DMS 273 treated with DMSO at 0.1 percent for 48 hours (cell line): Measurements from ENCODE around the gene TDRD9.

Experiments
- DNase-seq: peaks from one replicate; lab custom pipeline; 2025; lab: John Stamatoyannopoulos, UW

TDRD9 gene

DNA sequence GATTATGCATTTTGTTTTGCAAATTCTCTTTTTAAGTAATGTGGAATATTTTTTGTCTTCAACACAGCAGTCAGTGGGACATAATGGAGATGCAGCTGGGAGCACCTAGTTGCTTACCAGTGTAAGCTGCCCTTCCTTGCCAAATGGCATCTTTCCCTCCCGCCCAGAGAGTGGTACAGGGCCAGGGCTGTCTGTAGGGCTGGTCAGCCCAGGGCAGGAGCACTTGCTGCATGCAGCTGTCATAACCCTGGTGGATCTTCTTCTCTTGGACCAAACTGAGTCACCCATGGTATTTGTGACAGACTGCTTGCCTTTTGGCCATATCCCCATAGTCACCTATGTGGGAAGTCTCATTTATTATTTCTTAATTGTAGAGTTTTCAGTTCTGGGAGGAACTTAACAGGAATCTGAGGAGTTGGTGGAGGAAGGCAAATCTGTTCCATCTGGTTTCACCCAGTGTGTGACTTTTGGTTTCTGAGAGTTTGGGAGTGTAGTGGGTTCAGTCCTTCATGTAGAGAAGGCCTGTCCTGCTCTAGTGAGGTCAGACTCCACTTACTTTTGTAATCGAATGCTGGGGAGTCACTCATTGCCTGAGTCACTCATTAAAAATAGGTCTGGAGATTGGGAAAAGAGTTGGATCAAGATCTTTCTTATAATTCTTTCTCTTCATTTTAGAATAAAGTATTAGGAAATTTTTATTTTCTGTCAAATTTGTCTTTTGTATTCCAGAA is 95.2 kb downstream of the TDRD9 start:
- DNase-seq, result no peak

- DNase-seq, result no peak
Observed at GRCh38 chr14:104025534-104025933, 97.3 kb downstream of the TDRD9 start.

DNA sequence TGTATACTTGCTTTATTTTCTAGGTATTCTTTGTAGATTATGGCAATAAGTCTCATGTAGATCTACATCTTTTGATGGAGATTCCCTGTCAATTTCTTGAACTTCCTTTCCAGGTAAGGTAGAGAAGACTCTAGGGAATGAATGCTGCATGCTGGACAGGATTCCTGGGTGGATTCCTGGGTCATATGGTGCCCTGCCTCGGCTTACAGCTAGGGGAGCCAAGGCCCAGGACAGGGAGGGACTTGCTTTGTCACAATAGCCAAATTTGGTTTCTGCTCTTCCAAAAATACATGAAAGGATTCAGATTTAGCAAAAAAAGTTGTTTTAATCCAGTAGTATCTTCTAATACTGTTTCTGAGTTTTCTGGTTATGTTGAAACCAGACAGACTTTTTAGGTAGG is 97.8 kb downstream of the TDRD9 start:
- no peak for DNase-seq

DNA sequence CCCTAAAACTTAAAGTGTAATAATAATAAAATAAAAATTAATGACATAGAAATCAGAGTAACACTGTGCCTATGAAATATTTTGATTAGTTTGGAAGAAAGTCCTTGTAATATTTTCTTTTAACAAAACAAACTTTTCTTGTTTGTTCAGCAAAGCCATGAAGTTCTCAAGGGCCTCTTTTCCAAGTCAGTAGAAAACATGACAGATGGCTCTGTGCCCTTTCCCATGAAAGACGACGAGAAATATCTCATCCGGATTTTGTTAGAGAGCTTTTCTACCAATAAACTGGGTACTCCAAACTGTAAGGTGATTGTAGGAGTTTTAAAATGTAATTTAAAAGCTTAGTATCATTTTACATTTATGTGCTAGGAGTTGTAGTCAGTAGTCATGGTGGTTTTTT is 102.7 kb downstream of the TDRD9 start:
- DNase-seq, result no peak

GRCh38 chr14:104031384-104031783 is 103.1 kb downstream of the TDRD9 start:
- DNase-seq, result no peak

DNA sequence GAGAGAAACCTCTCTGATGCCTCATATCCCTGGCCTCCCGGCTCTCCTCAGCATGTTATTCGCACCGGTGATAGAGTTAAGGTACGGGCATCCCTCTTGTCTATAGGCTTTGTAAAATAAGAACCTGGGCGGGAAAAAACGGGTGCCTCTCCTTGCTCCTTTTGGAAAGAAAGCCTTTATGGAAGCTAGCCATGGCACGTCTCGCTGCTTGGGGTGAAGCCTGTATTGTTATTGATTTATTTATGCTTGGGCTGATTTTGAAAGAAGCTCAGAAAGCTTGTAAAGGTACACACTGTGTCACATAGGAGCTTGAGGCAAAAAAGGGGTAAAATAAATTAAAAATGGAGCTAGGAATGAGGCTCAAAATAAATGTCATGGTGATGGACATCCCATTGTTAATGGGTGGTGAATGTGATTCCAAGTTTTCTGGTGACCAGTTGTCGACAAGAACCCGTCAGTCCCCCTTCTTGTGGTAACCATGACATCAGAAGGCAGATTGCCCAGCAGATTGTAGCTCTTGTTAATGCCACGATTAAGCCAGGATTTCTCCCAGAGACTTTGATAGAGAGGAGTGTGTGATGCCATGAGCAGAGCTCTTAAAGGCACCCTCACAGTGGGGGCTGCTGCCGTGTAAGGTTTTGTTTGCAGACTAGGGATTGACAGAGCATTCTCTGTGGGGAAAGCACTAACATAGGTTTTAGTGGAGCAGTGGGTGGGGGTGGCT is 106.9 kb downstream of the TDRD9 start:
- no peak for DNase-seq

GRCh38 chr14:104036212-104036611 is 108.0 kb downstream of the TDRD9 start:
- DNase-seq, result no peak

- no peak for DNase-seq
Observed at GRCh38 chr14:104037074-104037473, 108.8 kb downstream of the TDRD9 start.

DNA sequence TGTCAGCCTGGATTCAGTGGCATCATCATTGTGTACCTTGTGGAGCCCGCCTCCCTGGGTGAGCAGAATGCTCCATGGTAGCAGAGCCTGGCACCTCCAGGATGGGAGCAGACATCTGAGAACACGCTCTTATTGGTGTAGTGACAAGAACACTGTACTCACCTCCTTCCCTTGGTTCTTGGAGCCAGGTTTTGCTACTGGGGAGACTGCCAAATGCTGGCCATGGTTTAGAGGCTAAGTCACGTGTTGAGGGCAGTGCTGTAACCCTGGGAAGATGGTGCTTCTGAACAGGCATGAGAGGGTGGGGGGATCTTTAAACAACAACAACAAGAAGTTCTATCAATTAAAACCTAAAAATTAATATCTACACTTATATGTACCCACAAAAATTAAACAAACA is 109.6 kb downstream of the TDRD9 start:
- DNase-seq, result no peak

- no peak for DNase-seq
Observed at GRCh38 chr14:104039214-104039613, 111.0 kb downstream of the TDRD9 start.

DNA sequence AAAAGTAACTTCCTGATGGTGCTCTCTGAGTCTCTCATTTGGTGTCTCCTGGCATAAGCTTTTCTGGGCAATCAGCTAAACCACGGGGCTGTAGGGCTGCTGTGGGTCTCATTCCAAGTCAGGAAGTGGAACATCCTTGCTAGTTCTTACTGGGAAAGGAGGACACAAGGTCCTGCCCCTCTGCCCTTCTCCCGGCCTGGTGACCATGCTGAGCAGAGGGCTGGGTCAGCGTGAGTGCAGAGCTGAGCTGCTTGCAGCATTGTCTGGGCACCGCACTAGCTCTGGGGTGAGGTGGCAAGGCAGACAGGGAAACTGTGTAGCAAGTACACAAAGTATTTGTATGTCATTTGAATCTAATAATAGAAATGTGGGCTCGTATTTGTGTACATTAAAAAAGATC is 112.3 kb downstream of the TDRD9 start:
- no peak for DNase-seq

GRCh38 chr14:104041430-104042104 is 113.3 kb downstream of the TDRD9 start:
- no peak for DNase-seq

DNA sequence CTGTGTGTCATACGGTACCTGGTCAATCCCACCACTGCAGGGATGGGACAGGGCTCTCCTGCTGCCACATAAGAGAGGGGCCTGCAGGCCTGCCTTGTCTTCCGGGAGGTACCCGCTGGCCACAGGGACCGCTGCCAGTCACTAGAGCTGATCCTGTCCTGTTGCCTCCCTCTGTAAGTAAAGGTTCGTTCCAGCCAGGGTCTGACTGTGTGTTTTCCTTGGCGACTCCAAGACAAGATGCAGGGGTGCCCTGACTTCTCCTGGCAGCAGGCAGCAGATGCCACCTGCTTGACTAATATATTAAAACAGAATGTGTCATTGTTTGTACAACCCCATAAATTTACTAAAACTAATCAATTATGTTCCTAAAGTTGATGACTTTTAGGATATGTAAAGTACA is 115.8 kb downstream of the TDRD9 start:
- no peak for DNase-seq

DNA sequence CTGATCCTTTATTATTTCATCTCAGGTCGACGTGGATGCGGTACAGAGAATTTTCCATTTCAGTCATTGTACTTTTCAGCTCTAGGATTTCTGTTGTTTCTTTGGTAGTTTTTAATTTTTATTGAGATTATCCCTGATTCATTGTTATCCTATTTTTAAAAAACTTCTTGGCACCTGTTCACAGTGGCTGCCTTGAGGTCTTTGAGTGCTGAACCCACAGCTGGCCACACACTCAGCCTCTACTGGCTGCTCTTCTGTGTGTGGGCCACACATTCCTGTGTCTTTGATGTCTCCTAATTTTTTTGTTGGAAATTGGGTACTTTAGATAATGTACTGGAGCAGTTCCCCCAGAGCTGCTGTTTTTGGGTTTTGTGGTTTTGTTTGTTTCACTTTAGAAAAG is 119.5 kb downstream of the TDRD9 start:
- no peak for DNase-seq

DNA sequence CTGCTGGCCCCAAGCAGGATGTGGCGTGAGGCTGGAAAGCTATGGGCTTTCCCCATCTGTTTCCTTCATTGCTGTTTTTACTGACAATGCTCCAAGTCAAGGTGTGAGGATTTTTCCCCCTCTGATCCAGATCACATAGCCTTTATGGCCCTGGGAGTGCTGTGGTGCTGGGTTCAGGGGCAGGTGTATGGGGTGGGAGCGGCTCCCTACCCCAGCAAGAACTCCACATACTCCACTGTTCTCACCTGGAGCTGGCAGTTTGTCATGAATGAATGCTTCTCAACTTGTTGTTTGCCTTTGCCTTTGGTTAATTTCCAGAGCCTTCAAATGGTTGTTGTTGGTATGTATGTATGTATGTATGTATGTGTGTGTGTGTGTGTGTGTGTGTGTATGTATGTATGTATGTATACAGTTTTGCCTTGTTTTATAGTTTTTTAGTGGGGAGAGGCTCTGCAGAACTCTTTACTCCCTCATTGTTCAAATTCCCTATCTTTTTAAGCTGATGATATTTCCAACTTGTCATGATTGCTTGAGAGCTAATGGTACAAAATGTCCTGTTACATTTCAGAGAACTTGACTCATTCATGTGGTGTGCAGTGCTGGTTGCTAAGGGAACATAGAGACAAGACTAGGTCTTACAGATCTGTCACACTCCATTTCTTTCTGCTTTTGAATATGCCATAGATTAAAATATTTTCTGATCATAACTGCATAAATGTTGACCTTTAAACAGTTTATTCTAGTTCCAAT is 120.7 kb downstream of the TDRD9 start:
- no peak for DNase-seq

DNA sequence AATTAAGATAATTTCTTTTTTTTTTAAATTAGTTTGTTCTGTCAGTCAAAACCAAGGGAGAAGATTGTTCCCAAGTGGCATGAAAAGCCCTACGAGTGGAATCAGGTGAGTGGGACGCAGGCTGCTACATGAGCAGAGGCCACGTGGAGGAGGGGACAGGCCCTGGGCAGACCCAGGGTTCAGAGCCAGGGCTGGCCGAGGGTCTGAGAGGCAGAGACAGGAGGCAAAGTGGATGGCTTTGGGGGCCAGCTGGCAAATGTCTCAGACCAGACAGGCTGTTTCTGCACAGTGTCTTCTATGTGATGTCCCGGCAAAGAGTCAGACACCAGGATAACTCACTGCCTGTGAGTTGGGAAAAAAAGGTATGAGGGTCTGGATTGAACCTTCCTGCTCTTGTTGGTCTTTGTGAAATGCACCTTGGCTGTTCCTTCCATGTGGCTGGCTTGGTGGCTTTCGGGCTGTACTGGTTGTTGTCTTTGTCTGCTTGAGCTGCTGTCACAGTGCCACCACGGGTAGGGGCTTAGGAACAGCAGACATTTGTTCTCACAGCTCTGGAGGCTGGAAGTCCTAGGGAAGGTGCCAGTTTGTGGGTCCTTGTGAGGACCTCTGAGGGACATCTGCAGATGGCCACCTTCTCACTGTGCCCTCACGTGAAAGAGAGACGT is 121.5 kb downstream of the TDRD9 start:
- DNase-seq, result no peak

GRCh38 chr14:104051092-104051813 is 123.0 kb downstream of the TDRD9 start:
- DNase-seq, result no peak

DNA sequence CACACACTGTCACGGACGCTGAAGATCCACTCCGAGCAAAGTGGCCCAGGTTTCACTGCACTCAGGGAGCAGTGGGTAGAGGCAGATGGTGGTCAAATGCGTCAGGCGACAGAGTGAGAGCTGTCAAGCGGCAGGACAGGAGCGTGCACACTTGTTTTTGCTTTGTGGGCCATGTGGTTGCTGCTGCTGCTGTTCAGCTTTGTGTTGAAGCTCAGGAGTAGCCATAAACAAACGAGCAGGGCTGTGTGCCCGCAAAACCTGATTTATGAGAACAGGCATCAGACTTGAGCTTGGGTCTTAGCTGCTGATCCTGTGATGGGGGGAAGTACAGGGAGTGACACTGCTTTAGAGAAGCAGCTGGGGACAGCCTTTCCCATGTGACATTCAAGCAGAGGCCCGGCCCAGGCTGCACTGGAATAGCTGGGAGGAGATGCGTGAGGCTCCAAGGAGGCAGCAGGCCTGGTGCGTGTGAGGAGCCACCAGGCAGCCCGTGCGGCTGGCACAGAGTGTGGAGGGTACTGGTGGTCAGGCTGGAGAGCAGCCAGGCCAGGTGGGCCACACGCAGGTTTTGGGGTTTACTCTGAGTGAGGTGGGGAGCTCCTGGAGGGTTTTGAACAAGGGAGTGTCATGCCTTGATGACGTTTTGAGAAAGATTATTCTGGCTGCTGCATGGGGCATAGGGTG is 126.1 kb downstream of the TDRD9 start:
- DNase-seq, result no peak

DNA sequence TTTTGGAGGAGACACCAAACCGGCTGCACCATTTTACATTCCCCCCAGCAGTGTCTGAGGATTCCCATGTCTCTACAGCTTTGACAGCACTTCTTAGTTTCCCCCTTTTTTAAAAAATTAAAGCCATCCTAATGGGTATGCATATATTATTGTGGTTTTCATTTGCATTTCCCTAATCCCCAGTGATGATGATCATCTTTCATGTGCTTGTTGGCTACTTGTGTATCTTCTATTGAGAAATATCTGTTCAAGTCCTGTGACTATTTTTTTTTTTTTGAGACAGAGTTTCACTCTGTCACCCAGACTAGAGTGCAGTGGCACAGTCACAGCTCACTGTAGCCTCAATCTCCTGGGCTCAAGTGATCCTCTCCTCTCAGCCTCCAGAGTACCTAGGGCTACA is 134.0 kb downstream of the TDRD9 start:
- DNase-seq, result no peak

- no peak for DNase-seq
Observed at GRCh38 chr14:104064003-104064402, 135.7 kb downstream of the TDRD9 start.

DNA sequence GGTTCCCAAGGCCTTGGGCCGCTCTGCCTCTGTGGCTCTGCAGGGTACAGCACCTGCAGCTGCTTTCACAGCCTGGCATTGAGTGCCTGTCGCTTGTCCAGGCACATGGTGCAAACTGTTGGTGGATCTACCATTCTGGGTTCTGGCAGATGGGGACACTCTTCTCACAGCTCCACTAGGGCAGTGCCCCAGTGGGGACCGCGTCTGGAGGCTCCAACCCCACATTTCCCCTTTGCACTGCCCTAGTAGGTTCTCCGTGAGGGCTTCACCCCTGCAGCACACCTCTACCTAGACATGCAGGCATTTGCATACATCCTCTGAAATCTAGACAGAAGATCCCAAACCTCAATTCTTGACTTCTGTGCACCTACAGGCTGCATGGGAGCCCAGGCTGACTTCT is 138.0 kb downstream of the TDRD9 start:
- no peak for DNase-seq
